Erythroblast (primary cell): Measurements from ENCODE around the gene PLCH1.

Source experiments
- GATA1 ChIP-seq: IDR thresholded peaks from 2 replicates; pipeline ENCODE4 v1.6.1; 2011; ENCODE audit warnings: low read depth, mild to moderate bottlenecking, control low read depth, low read length, moderate library complexity
- POLR2A ChIP-seq: IDR thresholded peaks from 2 replicates; pipeline ENCODE4 v1.6.1; 2011; ENCODE audit warnings: mild to moderate bottlenecking, low read length

DNA sequence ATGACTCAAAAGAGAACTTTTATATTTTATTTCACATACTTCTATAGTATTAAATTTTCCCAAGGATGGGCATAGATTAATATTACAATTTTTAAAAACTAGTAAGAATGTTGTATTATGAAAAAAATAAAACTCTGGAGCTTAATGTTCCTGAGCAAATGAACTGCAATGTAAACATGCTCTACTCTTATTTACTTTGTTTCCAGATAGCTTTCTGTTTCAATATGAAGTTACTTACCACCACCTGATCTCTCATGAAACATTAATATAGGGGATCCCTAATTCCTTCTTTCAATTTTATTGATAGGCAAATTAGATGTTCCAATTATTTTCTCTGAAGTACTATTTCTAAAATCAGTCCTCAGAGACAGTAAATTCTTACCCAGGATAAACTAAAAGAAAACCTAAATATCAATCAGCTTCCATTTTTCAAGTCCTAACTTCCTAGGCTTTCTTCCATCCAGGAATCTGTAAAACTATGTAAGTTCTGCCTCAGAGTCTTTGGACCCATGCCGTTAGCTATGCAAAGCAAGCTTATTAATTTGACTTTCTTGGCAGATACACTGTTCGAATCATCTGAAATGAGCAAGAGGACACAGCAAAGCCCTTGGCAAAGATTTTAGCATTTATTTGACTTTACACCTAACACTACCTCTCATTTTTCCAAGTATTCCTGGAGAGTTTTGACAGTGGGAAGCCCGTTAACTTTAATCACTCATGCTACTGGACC is 93.2 kb downstream of the PLCH1 start:
- TF ChIP-seq POLR2A = no peak
- TF ChIP-seq GATA1 = no peak
